ENCODE data around the gene FBXL19. TPM values are rescaled to one million over a fixed set of nuclear protein-coding genes. Genes with fewer than 3 reads are reported as not detected.

FBXL19 gene
- total and polyA plus RNA-seq, 2 of the 13 experiments (the other 11 are each of a cell fraction or from before 2014, with no cell fraction given): 6.0 to 13.7 TPM

GRCh38 chr16:30953111-30953510 is 29.7 kb downstream of the FBXL19 start (continued):
- TF ChIP-seq HNF1B (CRISPR knock-in tag; IDR thresholded peaks at IDR 0.05): 0 out of 2 replicates have a peak, but pooled peaks have one; percentile 34
- peak; percentile 33 for TF ChIP-seq RBM39 (IDR thresholded peaks at IDR 0.05; ENCODE audit: low read depth, low read length, poor library complexity, severe bottlenecking)
- TF ChIP-seq PITX1 (CRISPR knock-in tag; IDR thresholded peaks at IDR 0.05): no peak
- peak; percentile 13 for TF ChIP-seq IKZF4 (CRISPR knock-in tag; IDR thresholded peaks at IDR 0.05; ENCODE audit: borderline replicate concordance, low read depth, not compliant biosample characterization)
- TF ChIP-seq ZNF781 (CRISPR knock-in tag; IDR thresholded peaks at IDR 0.05; ENCODE audit: borderline replicate concordance, not compliant biosample characterization): peak; percentile 14
- 0 out of 2 replicates have a peak, but pooled peaks have one; percentile 10 for TF ChIP-seq ZBTB33 (CRISPR knock-in tag; IDR thresholded peaks at IDR 0.05)
- TF ChIP-seq MAZ (IDR thresholded peaks at IDR 0.05; ENCODE audit: borderline replicate concordance, low read depth, low read length): no peak
- TF ChIP-seq MAZ (CRISPR knock-in tag; IDR thresholded peaks at IDR 0.05; ENCODE audit: low read depth): 0 out of 2 replicates have a peak, but pooled peaks have one; percentile 15
- 0 out of 2 replicates have a peak, but pooled peaks have one; percentile 3 for TF ChIP-seq ZSCAN31 (CRISPR knock-in tag; IDR thresholded peaks at IDR 0.05; ENCODE audit: low read depth)
- TF ChIP-seq XBP1 (CRISPR knock-in tag; IDR thresholded peaks at IDR 0.05): no peak
- TF ChIP-seq DZIP1 (CRISPR knock-in tag; IDR thresholded peaks at IDR 0.05): peak; percentile 6; the same call in 1 of the 2 replicates
- 0 out of 2 replicates have a peak, but pooled peaks have one; percentile 12 for TF ChIP-seq RBAK (CRISPR knock-in tag; IDR thresholded peaks at IDR 0.05)
- TF ChIP-seq SMAD1 (CRISPR knock-in tag; IDR thresholded peaks at IDR 0.05; ENCODE audit: borderline replicate concordance, low read depth): 0 out of 2 replicates have a peak, but pooled peaks have one; percentile 5
- TF ChIP-seq POLR2G (IDR thresholded peaks at IDR 0.05; ENCODE audit: low read depth, low read length): no peak

Measured in HepG2 (cell line).